GM12865 (cell line): ENCODE data around the gene CDON.
A peak's percentile ranks its signal among the peaks of the same experiment; 100 is the strongest.

Experiments used
- DNase-seq: peaks from one replicate; pipeline ENCODE4 v3.0.0; 2010; ENCODE audit warnings: low read depth
- H3K4me3 ChIP-seq: 2 replicates; pipeline ENCODE4 v1.5.1; 2011; ENCODE audit warnings: mild to moderate bottlenecking, low read depth, low read length, control low read depth
- TF ChIP-seq, protein P1 (sequence below): IDR thresholded peaks from 2 replicates; pipeline ENCODE4 v1.5.1; 2011; ENCODE audit warnings: low read length, control low read depth, low read depth, inconsistent platforms; ENCODE audit not compliant: insufficient read depth; ENCODE audit errors: missing control alignments

The CDON gene

GRCh38 chr11:125958872-125959400 is 103.7 kb downstream of the CDON start:
- TF ChIP-seq, protein P1, sequence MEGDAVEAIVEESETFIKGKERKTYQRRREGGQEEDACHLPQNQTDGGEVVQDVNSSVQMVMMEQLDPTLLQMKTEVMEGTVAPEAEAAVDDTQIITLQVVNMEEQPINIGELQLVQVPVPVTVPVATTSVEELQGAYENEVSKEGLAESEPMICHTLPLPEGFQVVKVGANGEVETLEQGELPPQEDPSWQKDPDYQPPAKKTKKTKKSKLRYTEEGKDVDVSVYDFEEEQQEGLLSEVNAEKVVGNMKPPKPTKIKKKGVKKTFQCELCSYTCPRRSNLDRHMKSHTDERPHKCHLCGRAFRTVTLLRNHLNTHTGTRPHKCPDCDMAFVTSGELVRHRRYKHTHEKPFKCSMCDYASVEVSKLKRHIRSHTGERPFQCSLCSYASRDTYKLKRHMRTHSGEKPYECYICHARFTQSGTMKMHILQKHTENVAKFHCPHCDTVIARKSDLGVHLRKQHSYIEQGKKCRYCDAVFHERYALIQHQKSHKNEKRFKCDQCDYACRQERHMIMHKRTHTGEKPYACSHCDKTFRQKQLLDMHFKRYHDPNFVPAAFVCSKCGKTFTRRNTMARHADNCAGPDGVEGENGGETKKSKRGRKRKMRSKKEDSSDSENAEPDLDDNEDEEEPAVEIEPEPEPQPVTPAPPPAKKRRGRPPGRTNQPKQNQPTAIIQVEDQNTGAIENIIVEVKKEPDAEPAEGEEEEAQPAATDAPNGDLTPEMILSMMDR: no peak
- DNase-seq: no peak
- H3K4me3 ChIP-seq: no peak overlapping the region

DNA sequence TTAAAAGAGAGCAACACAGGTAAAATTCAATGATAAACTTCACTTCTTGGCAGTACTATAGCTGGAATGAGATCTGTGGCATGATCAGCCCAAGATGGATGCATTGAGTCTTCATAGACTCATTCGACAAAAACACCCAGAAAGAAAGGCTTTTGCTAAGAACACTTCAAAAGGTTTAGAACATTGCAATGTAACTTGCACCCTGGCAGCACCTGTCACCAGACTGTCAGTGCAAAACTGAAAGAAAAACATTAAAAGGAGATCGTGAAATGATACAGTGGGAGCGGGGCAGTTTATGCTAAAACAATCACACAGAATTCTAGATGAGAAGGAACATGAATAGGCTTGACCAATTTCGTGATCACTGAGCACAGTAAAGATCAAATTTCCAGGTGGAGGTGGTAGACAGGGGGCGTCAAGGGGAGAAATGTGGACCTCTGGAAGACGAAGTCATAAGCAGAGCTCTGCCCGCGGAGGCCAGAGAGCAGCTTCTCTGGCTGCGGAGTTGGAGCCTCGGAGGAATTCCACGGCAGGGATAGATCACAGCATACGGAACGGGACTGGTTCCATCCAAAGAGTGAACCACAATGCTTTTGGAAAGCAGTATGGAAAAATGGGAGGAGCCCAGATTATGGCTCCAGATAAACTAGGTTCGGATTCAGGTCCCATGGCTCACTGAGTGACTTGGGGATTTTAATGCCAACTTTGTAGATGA is 104.9 kb downstream of the CDON start:
- TF ChIP-seq, protein P1: no peak
- no peak for DNase-seq
- H3K4me3 ChIP-seq: peak overlapping the region; percentile 21

GRCh38 chr11:125956391-125957134 is 106.1 kb downstream of the CDON start:
- DNase-seq: no peak
- TF ChIP-seq, protein P1: no peak
- no peak overlapping the region for H3K4me3 ChIP-seq

- TF ChIP-seq, protein P1: no peak
- no peak overlapping the region for H3K4me3 ChIP-seq
- DNase-seq: no peak
Observed at GRCh38 chr11:125955856-125956255, 106.8 kb downstream of the CDON start.

DNA sequence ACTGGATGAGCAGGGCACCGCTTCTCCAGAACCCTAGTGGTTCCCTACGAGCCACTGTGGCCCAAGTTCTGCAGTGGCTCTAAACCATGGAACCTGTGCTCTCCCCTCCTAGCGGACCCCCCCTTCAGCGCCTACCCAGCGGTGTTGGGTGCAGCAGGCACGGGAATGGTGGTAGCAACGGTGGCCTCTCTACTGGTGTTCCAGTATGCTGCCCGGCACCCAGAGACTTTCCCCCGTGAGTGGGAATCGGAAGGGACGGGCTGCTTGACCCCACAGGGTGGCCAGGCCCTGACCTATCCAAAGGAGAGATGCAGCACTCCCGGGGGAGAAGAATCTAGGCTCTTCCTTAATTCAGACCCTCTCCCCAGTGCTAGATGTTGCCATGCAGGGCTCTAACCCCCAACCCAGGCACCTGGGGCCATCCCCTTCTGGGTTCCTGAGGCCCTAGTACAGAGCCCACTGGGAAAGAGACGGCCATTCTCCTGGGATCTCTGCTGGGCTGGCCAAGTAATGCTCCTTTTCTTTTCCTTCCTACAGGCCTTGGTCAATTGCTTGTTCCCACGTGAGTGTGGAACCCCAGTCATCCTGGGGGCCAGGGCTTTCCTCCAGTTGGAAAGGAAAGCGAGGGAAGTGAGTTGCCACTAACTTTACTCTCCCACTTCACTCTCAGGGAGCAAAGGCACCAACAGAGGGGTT is 107.6 kb downstream of the CDON start:
- no peak overlapping the region for H3K4me3 ChIP-seq
- DNase-seq: no peak
- TF ChIP-seq, protein P1: no peak

DNA sequence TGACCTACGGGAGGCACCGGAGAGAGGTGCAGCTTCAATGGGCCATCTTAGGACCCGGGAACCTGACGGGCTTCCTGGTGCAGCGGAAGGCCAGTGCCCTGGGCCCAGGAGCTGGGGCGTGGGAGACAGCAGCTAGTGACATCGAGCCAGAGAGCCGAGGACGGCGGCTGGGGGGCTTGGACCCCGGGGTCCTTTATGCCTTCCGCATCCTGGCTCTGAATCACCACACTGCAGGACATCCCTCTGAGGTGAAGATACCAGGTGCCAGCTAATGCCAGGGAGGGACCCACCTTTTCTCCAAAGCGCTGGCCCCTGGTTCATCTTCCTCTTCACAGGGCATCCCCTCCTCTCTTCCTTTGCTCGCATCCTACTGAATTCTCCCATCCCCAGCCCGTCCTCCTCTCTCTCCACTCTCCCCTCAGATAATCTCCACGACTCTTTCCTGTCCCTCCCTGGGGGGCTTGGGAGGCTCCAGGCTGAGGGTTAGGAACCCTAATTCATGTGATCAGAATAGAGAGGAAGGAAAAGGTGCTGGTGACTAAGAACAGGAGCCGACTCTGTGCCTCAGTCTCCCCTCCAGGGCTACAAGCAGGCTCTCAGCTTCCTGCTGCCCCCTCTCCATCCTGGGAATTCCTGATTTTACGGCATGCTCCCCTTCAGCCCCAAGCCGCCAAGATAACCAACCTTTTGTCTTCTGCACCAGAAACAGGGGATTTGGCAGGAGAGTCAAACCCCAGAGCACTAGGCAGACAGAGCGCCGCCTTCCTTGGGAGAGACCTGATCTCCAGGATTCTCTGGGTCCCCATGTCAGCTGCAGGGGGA is 108.3 kb downstream of the CDON start:
- TF ChIP-seq, protein P1: no peak
- DNase-seq: no peak
- H3K4me3 ChIP-seq: no peak overlapping the region
